Measurements from ENCODE around the gene TDRD3.

Gene TDRD3

DNA sequence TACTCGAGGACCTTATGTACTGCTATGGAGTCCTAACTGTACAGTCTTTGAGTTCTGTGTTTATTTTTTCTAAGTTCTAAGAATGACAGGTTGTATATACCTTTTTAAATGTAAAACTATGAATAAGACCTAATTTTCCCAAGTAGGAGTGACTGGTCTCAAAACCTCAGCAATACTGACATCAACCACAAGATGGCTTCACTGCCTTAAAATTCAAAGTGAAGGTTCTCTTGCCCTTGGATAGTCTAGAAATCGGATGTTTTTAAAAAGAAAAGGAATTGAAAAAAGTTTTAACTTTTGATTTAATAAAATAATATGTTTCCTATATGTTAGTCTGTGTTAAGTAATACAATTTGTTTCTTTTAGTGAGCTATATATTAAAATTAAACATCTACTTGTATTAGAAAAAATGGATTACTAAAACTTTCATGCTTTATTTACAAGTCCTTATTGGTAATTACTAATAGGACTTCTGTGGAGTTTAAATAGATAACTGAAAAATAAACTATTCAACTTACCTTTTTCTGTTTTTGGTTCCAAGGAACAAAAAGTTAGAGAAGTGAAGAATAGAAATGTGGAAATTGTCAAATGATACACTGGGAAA, 52.0 kb downstream of the TDRD3 start:
- no peak for DNase-seq (ENCODE audit: low read depth, low spot score)

- no peak for DNase-seq (ENCODE audit: low read depth, low spot score)
Observed at GRCh38 chr13:60453490-60453889, 56.5 kb downstream of the TDRD3 start.

GRCh38 chr13:60454425-60454824, 57.4 kb downstream of the TDRD3 start:
- DNase-seq (ENCODE audit: low read depth, low spot score) = no peak

DNA sequence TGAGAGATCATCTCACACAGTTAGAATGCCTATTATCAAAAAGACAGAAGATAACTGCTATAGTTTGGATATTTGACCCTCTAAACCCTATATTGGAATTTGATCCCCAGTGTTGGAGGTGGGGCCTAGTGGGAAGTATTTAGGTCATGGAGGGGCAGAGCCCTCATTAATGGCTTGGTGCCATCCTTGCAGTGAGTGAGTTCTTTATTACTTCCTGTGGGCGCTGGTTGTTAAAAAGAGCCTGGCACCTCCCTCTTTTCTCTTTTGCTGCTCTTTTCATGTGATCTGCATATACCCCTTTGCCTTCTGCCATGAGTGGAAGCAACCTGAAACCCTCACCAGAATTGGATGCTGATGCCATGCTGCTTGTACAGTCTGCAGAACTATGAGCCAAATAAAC, 66.8 kb downstream of the TDRD3 start:
- no peak for DNase-seq (ENCODE audit: low read depth, low spot score)

DNA sequence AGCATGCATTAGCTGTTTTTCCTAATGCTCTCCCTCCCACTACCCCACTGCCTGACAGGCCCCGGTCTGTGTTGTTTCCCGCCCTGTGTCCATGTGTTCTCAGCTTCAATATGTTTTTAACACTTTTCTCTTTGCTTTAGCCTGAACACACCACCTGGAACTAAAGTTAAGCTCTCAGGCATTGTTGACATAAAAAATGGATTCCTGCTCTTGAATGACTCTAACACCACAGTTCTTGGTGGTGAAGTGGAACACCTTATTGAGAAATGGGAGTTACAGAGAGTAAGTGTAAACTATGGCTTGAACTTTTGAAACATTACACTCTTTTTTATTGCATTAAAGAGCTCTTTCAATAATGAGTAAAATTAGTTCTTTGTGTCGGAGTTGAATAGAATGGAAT, 70.1 kb downstream of the TDRD3 start:
- DNase-seq (ENCODE audit: low read depth, low spot score) = no peak

GRCh38 chr13:60479273-60479672, 82.3 kb downstream of the TDRD3 start:
- DNase-seq (ENCODE audit: low read depth, low spot score) = no peak

DNA sequence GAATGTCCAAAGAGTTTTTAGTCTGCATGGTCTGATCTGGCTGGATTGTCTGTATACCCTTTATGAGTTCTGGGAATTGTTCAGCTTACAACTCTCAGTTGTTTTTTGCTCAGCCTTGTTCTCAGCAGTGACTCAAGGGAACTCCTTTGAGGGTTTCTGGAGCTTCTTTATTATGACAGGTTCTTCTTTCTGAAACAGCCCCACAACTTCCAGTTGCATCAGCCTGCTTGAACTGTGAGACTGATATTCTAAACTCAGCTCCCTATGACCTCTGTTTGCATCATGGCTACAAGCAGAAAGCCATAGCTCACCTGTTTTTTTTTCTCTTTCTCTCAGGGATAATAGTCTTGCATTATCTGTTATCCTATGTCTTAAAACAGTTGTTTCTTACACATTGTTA, 85.0 kb downstream of the TDRD3 start:
- no peak for DNase-seq (ENCODE audit: low read depth, low spot score)

GRCh38 chr13:60484865-60485264, 87.8 kb downstream of the TDRD3 start:
- DNase-seq (ENCODE audit: low read depth, low spot score) = no peak

DNA sequence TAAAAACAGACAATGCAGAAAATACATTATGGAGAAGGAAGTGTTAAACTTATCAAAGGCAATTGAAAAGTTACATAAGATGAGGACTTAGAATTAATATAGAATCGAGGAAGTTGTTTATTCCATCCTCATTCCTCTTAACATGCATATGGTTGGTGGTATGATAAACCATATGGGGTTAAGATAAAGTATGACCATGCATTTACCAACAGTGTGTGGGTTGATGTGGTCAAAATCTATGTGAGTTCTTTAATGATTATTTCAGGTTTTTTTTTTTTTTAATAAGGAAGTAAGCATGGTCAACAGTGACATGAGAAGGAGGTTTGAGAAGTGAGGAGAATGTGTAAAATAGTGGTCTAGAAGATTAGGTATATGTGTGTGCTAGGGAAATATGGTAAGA, 94.5 kb downstream of the TDRD3 start:
- no peak for DNase-seq (ENCODE audit: low read depth, low spot score)

- no peak for DNase-seq (ENCODE audit: low read depth, low spot score)
Observed at GRCh38 chr13:60492187-60492586, 95.2 kb downstream of the TDRD3 start.

DNA sequence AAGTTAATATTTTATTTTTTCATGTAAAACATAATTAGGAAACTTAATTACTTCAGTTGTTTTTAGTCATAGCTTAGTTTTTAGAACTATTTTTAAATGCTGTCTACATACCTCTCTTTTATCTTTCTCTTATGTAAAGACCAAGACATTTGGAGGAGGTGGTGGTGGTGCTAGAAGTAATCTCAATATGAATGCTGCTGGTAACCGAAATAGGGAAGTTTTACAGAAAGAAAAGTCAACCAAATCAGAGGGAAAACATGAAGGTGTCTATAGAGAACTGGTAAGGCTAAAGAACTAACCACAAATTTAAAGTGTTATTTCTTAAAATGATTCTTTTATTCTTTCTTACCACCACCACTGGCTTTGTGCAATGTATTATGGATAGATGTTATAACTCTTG, 97.3 kb downstream of the TDRD3 start:
- DNase-seq (ENCODE audit: low read depth, low spot score) = no peak

- DNase-seq (ENCODE audit: low read depth, low spot score) = no peak
Observed at GRCh38 chr13:60501236-60501635, 104.2 kb downstream of the TDRD3 start.

DNA sequence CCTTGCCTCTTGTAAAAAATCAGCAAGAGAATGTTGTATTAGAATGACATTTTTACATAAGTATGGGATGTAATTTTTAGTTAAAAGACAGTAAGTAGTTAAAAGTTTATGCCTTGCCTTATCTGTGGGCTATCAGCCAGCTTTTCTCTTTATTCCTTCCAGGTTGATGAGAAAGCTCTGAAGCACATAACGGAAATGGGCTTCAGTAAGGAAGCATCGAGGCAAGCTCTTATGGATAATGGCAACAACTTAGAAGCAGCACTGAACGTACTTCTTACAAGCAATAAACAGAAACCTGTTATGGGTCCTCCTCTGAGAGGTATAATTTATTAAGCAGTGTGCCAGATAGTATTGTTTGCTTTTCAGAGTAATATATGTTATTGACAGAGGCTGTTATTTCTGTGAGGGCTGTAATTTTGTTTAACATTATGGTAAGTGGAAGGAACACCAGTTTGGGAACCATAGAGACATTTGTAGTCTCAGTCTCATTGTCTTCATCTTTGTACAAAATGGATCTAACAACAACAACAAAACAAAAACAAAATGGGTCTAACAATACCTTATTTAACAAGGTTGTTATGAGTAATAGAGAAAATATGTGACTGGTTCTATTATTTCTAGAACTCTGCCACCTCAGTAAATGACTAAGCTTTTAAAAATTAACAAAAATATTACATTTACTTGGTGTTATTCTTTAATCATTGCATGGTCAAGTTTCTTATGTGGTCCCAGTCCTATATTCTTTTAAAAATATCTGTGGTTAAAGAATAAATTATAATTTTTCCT, 112.8 kb downstream of the TDRD3 start:
- DNase-seq (ENCODE audit: low read depth, low spot score) = no peak

DNA sequence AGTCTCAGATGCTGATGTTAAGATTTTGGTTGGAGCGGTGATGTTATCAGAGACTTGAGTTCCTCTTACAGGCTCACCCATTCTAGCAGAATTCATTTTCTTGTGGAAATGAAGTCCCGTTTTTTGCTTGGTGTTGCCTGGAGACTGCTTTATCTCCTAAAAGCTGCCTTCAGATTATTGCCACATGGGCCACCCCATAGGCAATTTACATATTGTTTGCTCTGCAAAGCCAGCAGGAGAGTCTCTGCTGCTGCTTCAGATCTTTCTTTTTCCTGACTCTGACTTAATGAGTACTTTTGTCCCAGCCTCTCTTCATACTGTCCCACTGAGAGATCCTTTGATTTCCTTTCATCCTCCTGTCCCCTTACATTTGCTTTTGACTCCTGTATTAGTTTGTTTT, 114.6 kb downstream of the TDRD3 start:
- no peak for DNase-seq (ENCODE audit: low read depth, low spot score)

- no peak for DNase-seq (ENCODE audit: low read depth, low spot score)
Observed at GRCh38 chr13:60514891-60515290, 117.9 kb downstream of the TDRD3 start.

DNA sequence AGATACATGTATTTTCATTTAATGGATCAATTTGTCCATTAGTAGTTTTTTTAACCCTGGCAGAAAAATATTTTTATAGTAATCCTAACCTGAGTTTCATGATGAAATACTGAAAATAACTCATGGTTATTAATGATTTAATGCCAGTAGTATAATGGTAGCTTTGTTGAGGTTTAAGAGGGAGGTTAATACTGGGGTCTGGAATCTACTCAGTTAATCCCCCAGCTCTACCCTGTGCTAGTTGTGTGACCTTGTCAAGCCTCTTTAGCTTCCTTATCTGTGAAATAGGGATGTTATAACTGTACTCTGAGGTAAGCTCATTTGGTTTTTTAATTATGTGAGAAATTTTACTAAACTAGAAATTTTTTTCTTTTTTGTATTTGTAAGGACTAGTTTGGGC, 122.5 kb downstream of the TDRD3 start:
- no peak for DNase-seq (ENCODE audit: low read depth, low spot score)

DNA sequence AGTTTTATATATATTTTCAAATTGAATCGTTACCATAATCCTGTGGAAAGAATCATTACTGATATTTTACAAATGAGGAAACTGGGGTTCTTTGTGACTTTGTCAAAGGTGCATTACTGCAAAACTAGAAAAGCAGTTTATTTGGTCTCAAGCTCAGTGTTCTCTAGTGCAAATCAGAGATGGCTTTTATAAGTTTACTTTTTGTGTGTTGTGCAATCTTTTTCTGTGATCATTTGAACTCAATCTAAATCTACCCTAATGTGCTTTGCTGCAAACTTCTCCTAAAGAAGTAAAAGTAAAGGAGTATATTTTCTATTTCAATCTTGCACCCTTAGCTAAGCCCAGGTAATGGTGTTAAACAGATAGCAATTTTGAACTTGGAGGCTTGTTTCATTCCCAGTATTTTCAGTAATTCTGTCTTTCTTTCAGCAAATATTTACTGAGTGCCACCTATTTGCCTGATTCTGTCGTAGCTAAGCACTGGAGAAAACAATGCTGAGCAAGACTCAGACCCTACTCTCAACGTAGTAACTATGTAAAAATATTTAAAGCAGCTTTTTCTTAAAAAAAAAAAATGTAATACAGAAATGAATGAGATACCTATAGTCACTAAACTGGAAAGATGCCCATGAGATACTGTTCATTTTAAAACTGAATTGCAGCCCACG, 124.0 kb downstream of the TDRD3 start:
- DNase-seq (ENCODE audit: low read depth, low spot score) = no peak

GRCh38 chr13:60538566-60538965, 141.5 kb downstream of the TDRD3 start:
- DNase-seq (ENCODE audit: low read depth, low spot score) = no peak

DNA sequence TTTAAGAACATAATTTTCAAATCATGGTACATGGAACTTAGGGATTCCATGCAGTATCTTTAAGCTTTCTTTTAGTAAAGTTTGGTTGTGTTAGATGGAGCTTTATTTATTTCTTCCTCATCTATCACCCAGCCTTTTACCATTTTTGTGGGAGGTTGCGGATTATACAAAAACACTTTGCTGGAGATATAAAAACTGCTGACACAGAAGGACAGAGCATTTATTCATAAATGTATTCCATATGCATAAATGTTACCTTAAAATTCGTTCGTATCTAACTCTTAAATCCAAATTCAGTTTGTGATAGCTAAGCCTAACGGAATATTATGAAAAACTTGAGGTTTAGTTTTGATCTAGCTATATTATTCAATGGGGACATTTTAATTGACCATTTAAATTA, 143.3 kb downstream of the TDRD3 start:
- no peak for DNase-seq (ENCODE audit: low read depth, low spot score)

- DNase-seq (ENCODE audit: low read depth, low spot score) = no peak
Observed at GRCh38 chr13:60562096-60562780, 165.2 kb downstream of the TDRD3 start.

DNA sequence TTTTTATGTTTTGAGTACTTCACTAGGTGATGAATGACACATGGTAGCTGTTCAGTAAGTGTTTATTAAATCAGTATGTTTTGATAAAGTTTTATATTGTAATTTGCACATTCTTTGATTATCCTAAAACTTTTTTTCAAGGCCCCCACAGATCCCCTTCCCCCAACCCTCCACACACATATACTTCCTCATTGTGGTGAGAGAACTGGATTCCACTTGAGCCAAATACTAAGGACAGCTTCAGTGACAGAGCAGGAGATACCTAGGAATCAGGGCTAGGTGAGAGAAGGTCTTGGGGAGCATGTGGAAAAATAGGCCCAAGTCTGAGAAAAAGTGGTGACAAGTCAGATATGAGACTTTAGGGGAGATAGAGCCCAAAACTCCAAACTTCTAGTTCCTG, 174.6 kb downstream of the TDRD3 start:
- no peak for DNase-seq (ENCODE audit: low read depth, low spot score)

DNA sequence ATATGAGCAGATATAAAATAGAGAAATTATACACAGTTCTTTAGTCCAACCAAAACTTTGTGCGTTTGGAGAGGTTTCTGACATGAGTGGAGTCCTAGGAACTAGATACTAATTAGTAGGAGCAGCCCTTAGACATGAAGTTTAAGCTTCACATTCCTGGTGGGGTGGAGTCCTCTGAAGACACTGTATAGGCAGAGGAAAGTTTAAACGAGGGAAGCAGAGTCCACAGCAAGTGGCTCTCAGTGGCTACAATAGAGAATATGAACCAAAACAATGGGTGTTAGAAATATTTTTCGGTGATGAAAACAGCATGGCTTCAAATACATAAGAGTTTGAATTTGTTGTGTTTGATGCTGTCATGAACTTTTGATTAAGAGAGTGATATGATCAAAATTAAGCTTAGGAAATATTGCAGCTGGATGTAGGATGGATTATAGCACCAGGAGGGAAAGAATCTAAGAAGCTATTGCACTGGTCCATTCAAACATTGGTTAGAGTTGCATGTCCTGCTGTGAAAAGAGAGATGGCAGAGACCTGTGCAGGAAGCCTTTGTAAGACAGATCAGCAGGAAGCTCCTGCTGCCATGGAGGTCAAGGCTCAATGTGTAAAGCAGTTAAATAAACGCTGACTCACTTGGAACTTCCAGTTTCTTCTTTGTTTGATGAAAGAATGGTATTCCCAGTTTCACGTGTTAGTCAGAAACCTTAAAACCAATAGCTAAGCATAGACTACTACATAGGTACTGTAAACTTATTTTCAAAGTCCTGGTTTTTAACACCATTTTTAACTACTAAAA, 175.2 kb downstream of the TDRD3 start:
- DNase-seq (ENCODE audit: low read depth, low spot score) = no peak
